ENCODE data around the gene CSTPP1. TPM values are rescaled to one million over a fixed set of nuclear protein-coding genes. Genes with fewer than 3 reads are reported as not detected.

The CSTPP1 gene
- polyA plus RNA-seq, 4 donors, result 15.1 to 32.9 (median 20.5) TPM

DNA sequence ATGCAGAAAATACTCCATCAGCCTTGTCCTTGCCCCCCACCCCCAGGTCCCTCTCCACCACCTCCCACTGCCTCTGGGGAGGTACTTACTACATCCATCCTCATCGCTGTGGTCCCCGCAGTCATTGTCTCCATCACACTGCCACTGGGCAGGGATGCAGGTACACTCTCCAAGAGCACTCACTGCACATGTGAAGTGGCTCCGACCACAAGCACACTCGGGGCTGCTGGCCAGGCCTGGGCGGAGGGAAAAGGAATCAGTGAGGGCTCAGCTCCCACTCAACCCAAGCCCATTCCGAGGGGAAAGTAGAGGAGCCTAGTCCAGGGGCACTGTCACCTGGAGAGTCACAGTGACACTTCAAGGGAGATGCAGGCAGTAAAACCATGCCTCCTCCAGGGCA, 33.9 kb upstream of the CSTPP1 start:
- peaks cover 0 to 27% (median 0%) of the 10 kb centered on the region in 3 donors for H3K36me3 ChIP-seq (ENCODE audit: control insufficient read depth in 3 of 3, insufficient read depth in 2 of 3, low read depth in 1 of 3, low read length in 3 of 3)
- FAIRE-seq (no peak), DNase-seq (no peak)
- no peak overlapping the region for H3K27ac ChIP-seq (ENCODE audit: low read depth in 1 of 3, low read length in 2 of 3)
- no peaks in the 10 kb centered on the region for H3K27me3 ChIP-seq (ENCODE audit: control insufficient read depth in 3 of 3, insufficient read depth in 3 of 3, low read length in 3 of 3)
- 88 to 96% (median 93%) methylated on average over 6 of the region's 6 CpGs for WGBS, 3 donors
- H3K4me3 ChIP-seq (ENCODE audit: low read depth in 1 of 3, low read length in 3 of 3), result no peak overlapping the region
- no peaks in the 10 kb centered on the region for H3K4me1 ChIP-seq (ENCODE audit: control insufficient read depth in 3 of 3, insufficient read depth in 2 of 3, low read depth in 1 of 3, low read length in 2 of 3)
- H3K9me3 ChIP-seq (ENCODE audit: control insufficient read depth in 2 of 2, insufficient read depth in 1 of 2, low read depth in 1 of 2, low read length in 1 of 2), result no peaks in the 10 kb centered on the region

DNA sequence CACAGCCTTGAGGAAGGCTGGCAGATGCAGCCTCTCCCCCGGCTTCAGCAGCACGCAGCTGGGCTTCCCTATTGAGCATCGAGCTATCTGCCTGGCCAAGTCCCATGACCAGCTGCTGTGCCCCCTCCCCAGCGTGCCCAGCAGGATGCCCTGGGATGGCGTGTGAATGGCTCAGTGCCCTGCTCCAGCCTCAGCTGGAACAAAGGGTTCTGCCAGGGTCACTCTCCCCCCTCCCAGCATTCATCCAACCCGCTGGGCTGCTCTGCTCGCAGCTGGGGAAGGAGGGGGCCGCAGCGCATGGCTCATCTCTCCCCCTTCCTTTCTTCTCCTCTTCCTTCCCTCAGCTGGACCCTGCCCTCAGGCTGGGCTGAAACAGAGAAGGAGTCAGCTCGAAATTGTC, 32.7 kb upstream of the CSTPP1 start:
- WGBS, 3 donors, result 80 to 87% (median 86%) methylated on average over 10 of the region's 10 CpGs
- Histone ChIP-seq H3K27ac (ENCODE audit: low read depth in 1 of 3, low read length in 2 of 3) (no peak overlapping the region), H3K4me1 (ENCODE audit: control insufficient read depth in 3 of 3, insufficient read depth in 2 of 3, low read depth in 1 of 3, low read length in 2 of 3) (no peaks in the 10 kb centered on the region), H3K9me3 (ENCODE audit: control insufficient read depth in 2 of 2, insufficient read depth in 1 of 2, low read depth in 1 of 2, low read length in 1 of 2) (no peaks in the 10 kb centered on the region), H3K4me3 (ENCODE audit: low read depth in 1 of 3, low read length in 3 of 3) (no peak overlapping the region), H3K36me3 (ENCODE audit: control insufficient read depth in 3 of 3, insufficient read depth in 2 of 3, low read depth in 1 of 3, low read length in 3 of 3) (peaks cover 0 to 20% (median 0%) of the 10 kb centered on the region in 3 donors), H3K27me3 (ENCODE audit: control insufficient read depth in 3 of 3, insufficient read depth in 3 of 3, low read length in 3 of 3) (no peaks in the 10 kb centered on the region)
- no peak for FAIRE-seq
- no peak for DNase-seq

DNA sequence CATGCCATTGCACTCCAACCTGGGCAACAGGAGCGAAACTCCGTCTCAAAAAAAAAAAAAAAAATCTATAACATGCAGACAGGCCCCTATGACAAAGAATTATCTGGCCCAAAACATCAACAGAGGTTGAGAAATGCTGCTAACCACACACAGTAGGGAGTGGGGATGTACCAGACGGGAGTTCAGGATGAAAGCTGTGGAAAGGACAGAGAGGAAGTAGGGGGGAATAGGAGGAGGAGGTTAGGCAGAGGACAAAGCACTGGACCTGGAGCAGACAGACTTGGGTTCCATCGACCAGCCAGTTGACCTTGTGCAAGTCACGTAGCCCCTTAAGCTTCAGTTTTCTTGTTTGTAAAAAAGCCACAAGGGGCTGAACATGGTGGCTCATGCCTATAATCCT, 30.8 kb upstream of the CSTPP1 start:
- 67 to 74% (median 71%) methylated on average over 5 of the region's 5 CpGs for WGBS, 3 donors
- H3K36me3 ChIP-seq (ENCODE audit: control insufficient read depth in 3 of 3, insufficient read depth in 2 of 3, low read depth in 1 of 3, low read length in 3 of 3), result peaks cover 0 to 7% (median 0%) of the 10 kb centered on the region in 3 donors
- FAIRE-seq, result no peak

DNA sequence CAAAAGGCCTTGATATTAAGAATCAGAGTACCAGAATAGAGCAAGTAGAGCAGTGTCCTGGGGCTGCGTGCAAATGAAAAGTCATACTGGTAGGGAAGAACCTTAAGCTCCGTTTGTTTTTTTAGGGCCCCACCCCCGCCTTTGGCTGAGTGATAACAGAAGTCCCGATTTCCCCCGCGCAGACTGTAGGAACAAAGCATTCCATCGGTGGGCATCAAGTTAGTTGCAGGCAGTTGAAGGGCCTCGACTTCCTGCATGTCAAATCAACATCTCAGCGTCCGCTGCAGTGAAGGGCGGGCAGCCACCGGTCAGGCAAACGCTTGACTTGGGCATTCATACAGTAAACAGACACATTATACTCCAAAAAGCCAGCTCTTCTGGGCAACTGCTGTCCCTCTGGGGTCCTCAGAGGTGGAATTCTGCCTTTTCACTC, 29.9 kb upstream of the CSTPP1 start:
- Histone ChIP-seq H3K36me3 (ENCODE audit: control insufficient read depth in 3 of 3, insufficient read depth in 2 of 3, low read depth in 1 of 3, low read length in 3 of 3) (peaks cover 0 to 7% (median 0%) of the 10 kb centered on the region in 3 donors), H3K4me3 (ENCODE audit: low read depth in 1 of 3, low read length in 3 of 3) (no peak overlapping the region), H3K9me3 (ENCODE audit: control insufficient read depth in 2 of 2, insufficient read depth in 1 of 2, low read depth in 1 of 2, low read length in 1 of 2) (no peaks in the 10 kb centered on the region), H3K27me3 (ENCODE audit: control insufficient read depth in 3 of 3, insufficient read depth in 3 of 3, low read length in 3 of 3) (no peaks in the 10 kb centered on the region), H3K27ac (ENCODE audit: low read depth in 1 of 3, low read length in 2 of 3) (no peak overlapping the region), H3K4me1 (ENCODE audit: control insufficient read depth in 3 of 3, insufficient read depth in 2 of 3, low read depth in 1 of 3, low read length in 2 of 3) (no peaks in the 10 kb centered on the region)
- no peak for DNase-seq
- FAIRE-seq, result no peak
- WGBS, 3 donors, result 38 to 61% (median 59%) methylated on average over 13 of the region's 13 CpGs

More for the DNA sequence above, 30.8 kb upstream of the CSTPP1 start:
- no peak overlapping the region for H3K4me3 ChIP-seq (ENCODE audit: low read depth in 1 of 3, low read length in 3 of 3)
- no peaks in the 10 kb centered on the region for H3K27me3 ChIP-seq (ENCODE audit: control insufficient read depth in 3 of 3, insufficient read depth in 3 of 3, low read length in 3 of 3)
- no peak for DNase-seq
- H3K27ac ChIP-seq (ENCODE audit: low read depth in 1 of 3, low read length in 2 of 3), result no peak overlapping the region
- no peaks in the 10 kb centered on the region for H3K4me1 ChIP-seq (ENCODE audit: control insufficient read depth in 3 of 3, insufficient read depth in 2 of 3, low read depth in 1 of 3, low read length in 2 of 3)
- no peaks in the 10 kb centered on the region for H3K9me3 ChIP-seq (ENCODE audit: control insufficient read depth in 2 of 2, insufficient read depth in 1 of 2, low read depth in 1 of 2, low read length in 1 of 2)

DNA sequence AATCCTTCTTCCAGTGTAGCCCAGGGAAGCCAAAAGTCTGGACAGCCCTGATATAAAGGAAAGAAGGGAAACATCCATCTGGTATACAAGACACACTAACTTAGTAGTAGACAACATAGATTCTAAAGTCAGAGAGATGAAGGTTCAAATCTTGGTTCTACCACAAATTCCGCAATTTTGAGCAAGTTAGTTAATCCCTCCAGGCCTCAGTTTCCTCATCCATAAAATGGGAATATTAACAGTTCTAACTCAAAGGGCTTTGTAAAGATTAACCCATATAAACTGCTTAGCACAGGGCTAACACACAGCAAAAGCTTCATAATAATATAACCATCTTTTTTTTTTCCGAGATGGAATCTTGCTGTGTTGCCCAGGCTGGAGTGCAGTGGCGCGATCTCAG, 29.0 kb upstream of the CSTPP1 start:
- Histone ChIP-seq H3K27ac (ENCODE audit: low read depth in 1 of 3, low read length in 2 of 3) (no peak overlapping the region), H3K9me3 (ENCODE audit: control insufficient read depth in 2 of 2, insufficient read depth in 1 of 2, low read depth in 1 of 2, low read length in 1 of 2) (no peaks in the 10 kb centered on the region), H3K4me1 (ENCODE audit: control insufficient read depth in 3 of 3, insufficient read depth in 2 of 3, low read depth in 1 of 3, low read length in 2 of 3) (no peaks in the 10 kb centered on the region), H3K27me3 (ENCODE audit: control insufficient read depth in 3 of 3, insufficient read depth in 3 of 3, low read length in 3 of 3) (no peaks in the 10 kb centered on the region), H3K36me3 (ENCODE audit: control insufficient read depth in 3 of 3, insufficient read depth in 2 of 3, low read depth in 1 of 3, low read length in 3 of 3) (peaks cover 0 to 7% (median 0%) of the 10 kb centered on the region in 3 donors), H3K4me3 (ENCODE audit: low read depth in 1 of 3, low read length in 3 of 3) (no peak overlapping the region)
- FAIRE-seq (no peak), DNase-seq (no peak)
- WGBS, 3 donors, result 93 to 97% (median 95%) methylated on average over 4 of the region's 4 CpGs

DNA sequence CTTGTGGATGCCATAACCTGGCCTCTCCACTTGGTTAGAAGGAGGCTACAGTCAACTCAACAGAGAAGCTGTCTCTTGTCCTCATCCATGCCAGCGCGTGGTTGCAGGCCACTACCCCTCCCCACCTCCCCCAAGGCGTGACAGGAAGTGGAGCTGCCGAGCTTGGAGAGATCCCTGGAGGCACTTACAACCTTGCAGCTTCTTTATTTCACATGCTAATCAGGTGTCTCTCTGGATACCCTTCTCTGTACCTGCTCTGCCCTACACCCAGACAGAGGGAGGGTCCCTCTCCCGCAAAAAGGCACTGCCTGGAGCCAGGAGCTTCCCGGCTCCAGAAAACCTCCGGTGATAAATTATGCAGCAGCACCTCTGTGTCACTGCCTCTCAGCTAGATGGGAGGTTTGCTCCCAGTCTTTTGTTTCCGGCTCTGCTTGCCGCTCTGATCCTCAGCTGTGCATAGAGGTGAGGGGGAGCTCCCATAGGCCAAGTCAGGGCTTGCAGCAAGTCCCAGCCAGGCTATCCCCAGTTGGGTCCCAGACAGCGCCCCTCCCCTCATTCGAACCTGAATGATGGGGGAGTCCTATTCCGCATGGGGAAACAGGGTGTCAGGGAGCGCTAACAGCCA, 23.9 kb upstream of the CSTPP1 start:
- peak in 1 of 2 donors; percentile 49 for DNase-seq
- 30 to 36% (median 35%) methylated on average over 13 of the region's 13 CpGs for WGBS, 3 donors
- peak overlapping the region in 1 of 3 donors; percentile 12 for H3K4me3 ChIP-seq (ENCODE audit: low read depth in 1 of 3, low read length in 3 of 3)
- no peaks in the 10 kb centered on the region for H3K9me3 ChIP-seq (ENCODE audit: control insufficient read depth in 2 of 2, insufficient read depth in 1 of 2, low read depth in 1 of 2, low read length in 1 of 2)
- H3K36me3 ChIP-seq (ENCODE audit: control insufficient read depth in 3 of 3, insufficient read depth in 2 of 3, low read depth in 1 of 3, low read length in 3 of 3), result no peaks in the 10 kb centered on the region
- H3K4me1 ChIP-seq (ENCODE audit: control insufficient read depth in 3 of 3, insufficient read depth in 2 of 3, low read depth in 1 of 3, low read length in 2 of 3), result peaks cover 0 to 15% (median 3%) of the 10 kb centered on the region in 3 donors
- peaks cover 0 to 19% (median 5%) of the 10 kb centered on the region in 3 donors for H3K27me3 ChIP-seq (ENCODE audit: control insufficient read depth in 3 of 3, insufficient read depth in 3 of 3, low read length in 3 of 3)
- FAIRE-seq, result no peak
- H3K27ac ChIP-seq (ENCODE audit: low read depth in 1 of 3, low read length in 2 of 3), result no peak overlapping the region

DNA sequence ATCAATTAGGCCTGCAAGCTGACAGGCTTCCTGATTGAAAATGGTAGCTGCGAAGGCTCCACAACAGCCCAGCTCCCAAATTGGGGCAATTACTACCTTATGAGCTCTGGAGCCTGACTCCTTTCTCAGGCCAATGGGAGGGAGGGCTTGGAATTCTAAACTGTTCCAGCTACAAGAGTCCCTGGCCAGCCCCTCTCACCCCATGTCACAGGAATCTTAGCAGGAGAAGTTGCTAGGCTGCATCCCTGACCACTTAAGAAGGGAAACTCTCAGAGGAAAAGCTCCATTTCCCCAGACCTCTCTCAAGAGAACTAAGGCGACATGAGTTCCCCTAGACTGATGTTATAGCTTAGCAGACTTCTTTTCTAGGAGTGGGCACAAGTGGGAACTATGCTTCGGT, 23.1 kb upstream of the CSTPP1 start:
- H3K36me3 ChIP-seq (ENCODE audit: control insufficient read depth in 3 of 3, insufficient read depth in 2 of 3, low read depth in 1 of 3, low read length in 3 of 3), result no peaks in the 10 kb centered on the region
- 74 to 89% (median 78%) methylated on average over 3 of the region's 3 CpGs for WGBS, 3 donors
- H3K4me3 ChIP-seq (ENCODE audit: low read depth in 1 of 3, low read length in 3 of 3), result no peak overlapping the region
- H3K27me3 ChIP-seq (ENCODE audit: control insufficient read depth in 3 of 3, insufficient read depth in 3 of 3, low read length in 3 of 3), result peaks cover 0 to 22% (median 5%) of the 10 kb centered on the region in 3 donors
- H3K4me1 ChIP-seq (ENCODE audit: control insufficient read depth in 3 of 3, insufficient read depth in 2 of 3, low read depth in 1 of 3, low read length in 2 of 3), result peaks cover 0 to 18% (median 3%) of the 10 kb centered on the region in 3 donors
- no peak overlapping the region for H3K27ac ChIP-seq (ENCODE audit: low read depth in 1 of 3, low read length in 2 of 3)
- DNase-seq (no peak), FAIRE-seq (no peak)
- no peaks in the 10 kb centered on the region for H3K9me3 ChIP-seq (ENCODE audit: control insufficient read depth in 2 of 2, insufficient read depth in 1 of 2, low read depth in 1 of 2, low read length in 1 of 2)

DNA sequence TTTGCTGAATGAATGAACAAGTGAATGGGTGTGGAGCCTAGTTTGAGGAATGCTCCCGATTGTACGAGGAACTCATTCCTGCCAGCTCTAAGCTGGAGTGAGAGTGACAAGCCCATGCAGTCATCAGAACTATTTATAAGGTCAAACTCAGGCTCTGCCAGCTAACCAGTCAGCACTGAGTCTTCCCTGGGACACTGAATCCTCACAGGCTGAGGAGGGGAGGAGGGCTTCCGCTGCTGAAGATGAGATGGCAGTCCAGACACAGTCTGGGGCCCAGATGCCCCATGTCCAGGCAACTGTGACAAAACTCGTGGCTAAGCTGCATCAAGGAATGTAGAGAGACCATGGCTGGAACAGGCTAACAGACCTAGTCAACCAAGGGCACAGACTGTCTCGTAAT, 22.2 kb upstream of the CSTPP1 start:
- no peak overlapping the region for H3K27ac ChIP-seq (ENCODE audit: low read depth in 1 of 3, low read length in 2 of 3)
- no peak for FAIRE-seq
- H3K36me3 ChIP-seq (ENCODE audit: control insufficient read depth in 3 of 3, insufficient read depth in 2 of 3, low read depth in 1 of 3, low read length in 3 of 3), result no peaks in the 10 kb centered on the region
- peaks cover 0 to 24% (median 3%) of the 10 kb centered on the region in 3 donors for H3K4me1 ChIP-seq (ENCODE audit: control insufficient read depth in 3 of 3, insufficient read depth in 2 of 3, low read depth in 1 of 3, low read length in 2 of 3)
- H3K27me3 ChIP-seq (ENCODE audit: control insufficient read depth in 3 of 3, insufficient read depth in 3 of 3, low read length in 3 of 3), result peaks cover 0 to 25% (median 5%) of the 10 kb centered on the region in 3 donors
- H3K9me3 ChIP-seq (ENCODE audit: control insufficient read depth in 2 of 2, insufficient read depth in 1 of 2, low read depth in 1 of 2, low read length in 1 of 2), result no peaks in the 10 kb centered on the region
- DNase-seq, result no peak
- no peak overlapping the region for H3K4me3 ChIP-seq (ENCODE audit: low read depth in 1 of 3, low read length in 3 of 3)
- WGBS, 3 donors, result 41 to 53% (median 46%) methylated on average over 5 of the region's 5 CpGs

DNA sequence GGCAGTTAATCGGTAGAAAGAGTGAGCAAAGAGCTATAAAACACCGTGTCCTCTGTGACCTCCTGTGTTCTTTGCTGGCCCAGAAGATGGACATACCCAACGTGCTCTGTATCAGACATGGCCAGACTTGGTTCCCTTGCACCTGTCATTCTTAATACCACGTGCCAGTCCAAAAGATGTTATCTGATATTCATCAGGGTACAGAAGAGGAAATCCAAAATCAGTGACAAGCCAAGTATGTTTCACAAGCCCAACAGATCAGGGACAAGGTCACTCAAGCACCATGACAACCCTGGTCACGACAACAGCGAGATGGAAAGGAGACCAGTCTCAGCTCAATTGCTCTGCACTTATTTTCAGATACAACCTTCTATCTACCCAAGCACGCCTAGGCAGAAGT, 21.7 kb upstream of the CSTPP1 start:
- H3K27me3 ChIP-seq (ENCODE audit: control insufficient read depth in 3 of 3, insufficient read depth in 3 of 3, low read length in 3 of 3), result peaks cover 0 to 25% (median 5%) of the 10 kb centered on the region in 3 donors
- FAIRE-seq, result no peak
- no peaks in the 10 kb centered on the region for H3K9me3 ChIP-seq (ENCODE audit: control insufficient read depth in 2 of 2, insufficient read depth in 1 of 2, low read depth in 1 of 2, low read length in 1 of 2)
- no peak for DNase-seq
- H3K4me1 ChIP-seq (ENCODE audit: control insufficient read depth in 3 of 3, insufficient read depth in 2 of 3, low read depth in 1 of 3, low read length in 2 of 3), result peaks cover 0 to 24% (median 3%) of the 10 kb centered on the region in 3 donors
- WGBS, 3 donors, result 39 to 64% (median 51%) methylated on average over 7 of the region's 7 CpGs
- H3K4me3 ChIP-seq (ENCODE audit: low read depth in 1 of 3, low read length in 3 of 3), result no peak overlapping the region
- no peak overlapping the region for H3K27ac ChIP-seq (ENCODE audit: low read depth in 1 of 3, low read length in 2 of 3)
- H3K36me3 ChIP-seq (ENCODE audit: control insufficient read depth in 3 of 3, insufficient read depth in 2 of 3, low read depth in 1 of 3, low read length in 3 of 3), result no peaks in the 10 kb centered on the region

Measured in small intestine (tissue), 7 donors.